Natural killer cell (primary cell): ENCODE measurements around the gene SPRED1. TPM values are rescaled to one million over a fixed set of nuclear protein-coding genes. Genes with fewer than 3 reads are reported as not detected.
"Not testable (repeated sequence)": the region's sequence is repeated elsewhere in the genome, so short reads cannot be mapped to it uniquely, and the experiment has no call there.

Source experiments
- ATAC-seq, 3 donors: fragments of 150-1000 bp in 2 of 3; fragments of 200-7000 bp in 1 of 3; cut with Tn5 transposase; 1 replicate in 1 of 3; 2 replicates in 2 of 3; pipeline ENCODE4 v1.10.0; 2021; ENCODE audit warnings: mild to moderate bottlenecking in 2 of 3, moderate library complexity in 2 of 3
- DNase-seq, 2 donors: peaks; one replicate each; pipeline versions ENCODE4 v3.0.0 to v3.0.0-alpha.2; 2013 to 2021; ENCODE audit warnings: mixed read lengths in 1 of 2
- H3K27ac ChIP-seq: one replicate; pipeline ENCODE4 v1.5.1; 2013; ENCODE audit warnings: mild to moderate bottlenecking, low read length
- H3K27me3 ChIP-seq: one replicate; pipeline ENCODE4 v1.6.1; 2013; ENCODE audit warnings: low read length; ENCODE audit not compliant: control insufficient read depth, insufficient read depth
- H3K36me3 ChIP-seq: one replicate; pipeline ENCODE4 v1.6.1; 2013; ENCODE audit warnings: low read length; ENCODE audit not compliant: control insufficient read depth, insufficient read depth
- H3K4me1 ChIP-seq: one replicate; pipeline ENCODE4 v1.6.1; 2013; ENCODE audit warnings: low read length; ENCODE audit not compliant: control insufficient read depth, insufficient read depth
- H3K4me3 ChIP-seq: one replicate; pipeline ENCODE4 v1.5.1; 2013; ENCODE audit warnings: low read length
- H3K9me3 ChIP-seq: one replicate; pipeline ENCODE4 v1.6.1; 2013; ENCODE audit warnings: low read length; ENCODE audit not compliant: control insufficient read depth, insufficient read depth
- H3K27ac Mint-ChIP-seq, 2 donors: one replicate each; pipeline ENCODE4 v1.8.0; 2022; ENCODE audit warnings: mild to moderate bottlenecking in 2 of 2, mixed read lengths in 2 of 2, moderate library complexity in 1 of 2
- H3K27me3 Mint-ChIP-seq, 2 donors: one replicate each; pipeline ENCODE4 v1.8.0; 2022; ENCODE audit warnings: low read depth in 2 of 2, mixed read lengths in 2 of 2
- H3K36me3 Mint-ChIP-seq: one replicate; pipeline ENCODE4 v1.8.0; 2022; ENCODE audit warnings: mixed read lengths
- H3K4me1 Mint-ChIP-seq, 2 donors: one replicate each; pipeline ENCODE4 v1.8.0; 2022; ENCODE audit warnings: mixed read lengths in 2 of 2
- H3K4me3 Mint-ChIP-seq: one replicate; pipeline ENCODE4 v1.8.0; 2022; ENCODE audit warnings: mild to moderate bottlenecking, moderate library complexity, mixed read lengths
- H3K9me3 Mint-ChIP-seq, 2 donors: one replicate each; pipeline ENCODE4 v1.8.0; 2022; ENCODE audit warnings: mixed read lengths in 2 of 2
- CTCF ChIP-seq: fragments of 200-600 bp; IDR thresholded peaks from one replicate; pipeline ENCODE4 v1.8.0; 2022; ENCODE audit warnings: antibody characterized with exemption
- WGBS: methylation state at CpG from one replicate; pipeline ENCODE4 v1.1.7; 2013; ENCODE audit warnings: missing lambda C conversion rate; ENCODE audit not compliant: insufficient coverage; 5-methylcytosine and 5-hydroxymethylcytosine counted together
- intact Hi-C: fragments of 100-400 bp; cut with micrococcal nuclease; formaldehyde crosslinking; loops from one replicate; pipeline ENCODE4 v1.14.2; 2022
- total RNA-seq, 4 donors: library from RNA; stranded (reverse); fragments of 120-200 nt in 1 of 4; gene quantifications; one replicate each; pipeline versions ENCODE4 v1.2.3 to v1.2.4, GENCODE V29; 2013 to 2022

Gene SPRED1
- total RNA-seq, 3 donors from 2014 or later (not counting 1 experiment from before 2014, with no cell fraction given), result 1.1 to 2.0 (median 1.5) TPM

DNA sequence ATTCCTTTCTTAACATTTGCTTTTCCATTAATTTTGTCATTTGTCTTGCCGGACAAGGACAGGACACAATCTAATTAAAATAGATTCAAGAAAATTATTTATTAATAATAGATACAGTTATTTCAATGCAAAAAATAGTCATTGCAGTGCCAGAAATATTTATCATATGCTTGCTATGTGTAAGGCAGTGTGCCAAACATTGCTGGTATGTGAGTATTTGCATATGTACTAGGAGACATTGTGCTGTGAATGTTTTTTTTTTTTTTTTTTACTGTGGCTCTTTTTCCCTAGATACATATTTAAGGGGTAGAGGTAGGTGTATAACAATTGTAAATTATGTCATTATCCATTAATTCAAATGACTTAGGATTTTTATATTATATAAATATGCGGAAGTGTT lies 23.3 kb downstream of the SPRED1 start:
- Mint-ChIP-seq H3K4me3 (no peak overlapping the region), H3K36me3 (no peaks in the 10 kb centered on the region), H3K4me1 (peaks cover 0 to 4% of the 10 kb centered on the region in 2 donors), H3K27ac (no peak overlapping the region), H3K27me3 (peaks cover 0 to 2% of the 10 kb centered on the region in 2 donors), H3K9me3 (no peaks in the 10 kb centered on the region)
- ATAC-seq (no peak), DNase-seq (no peak)
- Histone ChIP-seq H3K27me3 (no peaks in the 10 kb centered on the region), H3K36me3 (no peaks in the 10 kb centered on the region), H3K4me1 (no peaks in the 10 kb centered on the region), H3K9me3 (no peaks in the 10 kb centered on the region), H3K4me3 (no peak overlapping the region), H3K27ac (no peak overlapping the region)
- WGBS, result no CpG with 5 or more reads among the region's 2 CpGs
- no peak for TF ChIP-seq CTCF
- intact Hi-C loops, result no loop called here

DNA sequence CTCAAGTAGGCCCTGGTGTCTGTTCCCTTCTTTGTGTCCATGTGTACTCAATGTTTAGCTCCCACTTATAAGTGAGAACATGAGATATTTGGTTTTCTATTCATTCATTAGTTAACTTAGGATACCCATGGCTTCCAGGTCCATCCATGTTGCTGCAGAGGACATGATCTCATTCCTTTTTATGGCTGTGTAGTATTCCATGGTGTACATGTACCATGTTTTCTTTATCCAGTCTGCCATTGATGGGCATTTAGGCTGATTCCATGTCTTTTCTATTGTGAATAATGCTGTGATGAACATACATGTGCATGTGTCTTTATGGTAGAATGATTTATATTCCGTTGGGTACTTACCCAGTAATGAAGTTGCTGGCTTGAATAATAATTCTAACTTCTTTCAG lies 24.6 kb downstream of the SPRED1 start:
- H3K4me1 Mint-ChIP-seq, H3K4me3 Mint-ChIP-seq, H3K27ac Mint-ChIP-seq, H3K27me3 Mint-ChIP-seq, intact Hi-C loops, H3K4me1 ChIP-seq, H3K27ac ChIP-seq, H3K36me3 ChIP-seq, H3K9me3 ChIP-seq, H3K36me3 Mint-ChIP-seq, H3K9me3 Mint-ChIP-seq, H3K4me3 ChIP-seq, H3K27me3 ChIP-seq, ATAC-seq, DNase-seq: not testable (repeated sequence)
- WGBS, result no CpG with 5 or more reads among the region's 1 CpG

DNA sequence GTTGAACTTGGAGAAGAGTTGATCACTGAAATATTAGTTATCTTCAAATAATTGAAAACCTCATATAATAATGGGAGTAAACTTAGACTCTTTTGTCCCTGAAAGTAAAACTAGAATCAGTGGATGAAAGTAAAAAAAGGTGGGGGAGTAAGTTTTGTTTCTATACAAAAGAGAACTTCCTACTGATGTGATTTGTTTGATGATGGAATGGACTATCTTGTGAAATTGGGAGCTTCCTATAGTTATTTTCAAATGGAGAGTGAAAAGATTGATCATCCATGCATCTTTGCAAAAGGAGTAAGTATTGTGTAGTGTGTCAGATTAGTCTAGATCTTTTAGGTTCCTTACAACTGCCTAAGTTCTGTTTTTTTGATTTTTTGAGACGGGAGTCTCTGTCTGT lies 28.4 kb downstream of the SPRED1 start:
- H3K4me3 ChIP-seq, result no peak overlapping the region
- no peak for TF ChIP-seq CTCF
- DNase-seq (no peak), ATAC-seq (no peak)
- no peak overlapping the region for H3K27ac ChIP-seq
- peaks cover 0 to 4% of the 10 kb centered on the region in 2 donors for H3K27me3 Mint-ChIP-seq
- H3K27ac Mint-ChIP-seq, result no peak overlapping the region
- 86% methylated on average over 1 of the region's 1 CpG for WGBS
- H3K4me1 Mint-ChIP-seq, result no peaks in the 10 kb centered on the region
- no peaks in the 10 kb centered on the region for H3K9me3 ChIP-seq
- no peaks in the 10 kb centered on the region for H3K36me3 ChIP-seq
- H3K36me3 Mint-ChIP-seq, result no peaks in the 10 kb centered on the region
- no peaks in the 10 kb centered on the region for H3K9me3 Mint-ChIP-seq
- H3K4me1 ChIP-seq, result no peaks in the 10 kb centered on the region
- intact Hi-C loops, result no loop called here
- H3K27me3 ChIP-seq, result no peaks in the 10 kb centered on the region
- H3K4me3 Mint-ChIP-seq, result no peak overlapping the region

- intact Hi-C loops, result no loop called here
- Mint-ChIP-seq H3K9me3 (no peaks in the 10 kb centered on the region), H3K4me3 (no peak overlapping the region), H3K4me1 (no peaks in the 10 kb centered on the region), H3K36me3 (no peaks in the 10 kb centered on the region), H3K27ac (no peak overlapping the region), H3K27me3 (peaks cover 0 to 4% of the 10 kb centered on the region in 2 donors)
- no peaks in the 10 kb centered on the region for H3K36me3 ChIP-seq
- H3K4me1 ChIP-seq, result no peaks in the 10 kb centered on the region
- H3K4me3 ChIP-seq, result no peak overlapping the region
- H3K9me3 ChIP-seq, result no peaks in the 10 kb centered on the region
- DNase-seq (no peak), ATAC-seq (no peak)
- no peak for TF ChIP-seq CTCF
- WGBS, result 78% methylated on average over 7 of the region's 8 CpGs
- no peak overlapping the region for H3K27ac ChIP-seq
- H3K27me3 ChIP-seq, result no peaks in the 10 kb centered on the region
These were observed 30.4 kb downstream of the SPRED1 start for GRCh38 chr15:38283010-38283409.
